HEK293T (cell line): ENCODE data around the gene SSU72.

ENCODE experiments used
- CTCF ChIA-PET: fragments of 350-600 bp; formaldehyde crosslinking; extraction: SDS; loops from one replicate; lab custom pipeline; 2021; ENCODE audit warnings: antibody characterized with exemption, inconsistent platforms; lab: Yijun Ruan, JAX
- POLR2A ChIA-PET: fragments of 350-600 bp; formaldehyde crosslinking; extraction: SDS; loops from one replicate; lab custom pipeline; 2020; ENCODE audit warnings: antibody characterized with exemption, inconsistent platforms; lab: Yijun Ruan, JAX
- DNase-seq: peaks from one replicate; pipeline ENCODE4 v3.0.0; 2012; ENCODE audit warnings: mixed read lengths; ENCODE audit errors: extremely low spot score
- ARNT ChIP-seq: fragments of 450-650 bp; IDR thresholded peaks from 2 replicates; pipeline ENCODE4 v1.6.1; 2017; ENCODE audit warnings: mild to moderate bottlenecking
- BHLHE40 ChIP-seq: fragments of 450-650 bp; IDR thresholded peaks from 2 replicates; pipeline ENCODE4 v1.6.1; 2016; ENCODE audit warnings: mild to moderate bottlenecking, moderate library complexity, borderline replicate concordance
- CTBP1 ChIP-seq: fragments of 450-650 bp; IDR thresholded peaks from 2 replicates; pipeline ENCODE4 v1.6.1; 2016; ENCODE audit warnings: borderline replicate concordance
- ELF4 ChIP-seq: fragments of 450-650 bp; IDR thresholded peaks from 2 replicates; pipeline ENCODE4 v1.6.1; 2017; ENCODE audit warnings: antibody characterized with exemption
- FOXA1 ChIP-seq: fragments of 450-650 bp; IDR thresholded peaks from 2 replicates; pipeline ENCODE4 v1.6.1; 2016; ENCODE audit warnings: mild to moderate bottlenecking
- FOXK2 ChIP-seq: fragments of 450-650 bp; IDR thresholded peaks from 2 replicates; pipeline ENCODE4 v1.6.1; 2016; ENCODE audit warnings: mild to moderate bottlenecking
- FOXM1 ChIP-seq: fragments of 450-650 bp; IDR thresholded peaks from 2 replicates; pipeline ENCODE4 v1.6.1; 2017; ENCODE audit warnings: mild to moderate bottlenecking, borderline replicate concordance
- HDGF ChIP-seq: fragments of 450-650 bp; IDR thresholded peaks from 2 replicates; pipeline ENCODE4 v1.6.1; 2017; ENCODE audit warnings: antibody characterized with exemption, borderline replicate concordance
- L3MBTL2 ChIP-seq: fragments of 450-650 bp; conservative IDR thresholded peaks from 2 replicates; pipeline ENCODE4 v1.6.1; 2016; ENCODE audit warnings: mild to moderate bottlenecking
- LEF1 ChIP-seq: fragments of 450-650 bp; IDR thresholded peaks from 2 replicates; pipeline ENCODE4 v1.6.1; 2017; ENCODE audit warnings: mild to moderate bottlenecking, borderline replicate concordance
- NFRKB ChIP-seq: fragments of 450-650 bp; IDR thresholded peaks from 2 replicates; pipeline ENCODE4 v1.6.1; 2016; ENCODE audit warnings: mild to moderate bottlenecking, moderate library complexity
- SP1 ChIP-seq: fragments of 450-650 bp; IDR thresholded peaks from 2 replicates; pipeline ENCODE4 v1.6.1; 2017
- SUZ12 ChIP-seq: fragments of 450-650 bp; IDR thresholded peaks from 2 replicates; pipeline ENCODE4 v1.6.1; 2016; ENCODE audit warnings: mild to moderate bottlenecking
- TARDBP ChIP-seq: fragments of 450-650 bp; IDR thresholded peaks from 2 replicates; pipeline ENCODE4 v1.6.1; 2016
- ZNF384 ChIP-seq: fragments of 450-650 bp; IDR thresholded peaks from 2 replicates; pipeline ENCODE4 v1.6.1; 2016
- TF ChIP-seq, protein P1 (sequence below): fragments of 450-650 bp; IDR thresholded peaks from 2 replicates; pipeline ENCODE4 v1.6.1; 2016

SSU72 gene

DNA sequence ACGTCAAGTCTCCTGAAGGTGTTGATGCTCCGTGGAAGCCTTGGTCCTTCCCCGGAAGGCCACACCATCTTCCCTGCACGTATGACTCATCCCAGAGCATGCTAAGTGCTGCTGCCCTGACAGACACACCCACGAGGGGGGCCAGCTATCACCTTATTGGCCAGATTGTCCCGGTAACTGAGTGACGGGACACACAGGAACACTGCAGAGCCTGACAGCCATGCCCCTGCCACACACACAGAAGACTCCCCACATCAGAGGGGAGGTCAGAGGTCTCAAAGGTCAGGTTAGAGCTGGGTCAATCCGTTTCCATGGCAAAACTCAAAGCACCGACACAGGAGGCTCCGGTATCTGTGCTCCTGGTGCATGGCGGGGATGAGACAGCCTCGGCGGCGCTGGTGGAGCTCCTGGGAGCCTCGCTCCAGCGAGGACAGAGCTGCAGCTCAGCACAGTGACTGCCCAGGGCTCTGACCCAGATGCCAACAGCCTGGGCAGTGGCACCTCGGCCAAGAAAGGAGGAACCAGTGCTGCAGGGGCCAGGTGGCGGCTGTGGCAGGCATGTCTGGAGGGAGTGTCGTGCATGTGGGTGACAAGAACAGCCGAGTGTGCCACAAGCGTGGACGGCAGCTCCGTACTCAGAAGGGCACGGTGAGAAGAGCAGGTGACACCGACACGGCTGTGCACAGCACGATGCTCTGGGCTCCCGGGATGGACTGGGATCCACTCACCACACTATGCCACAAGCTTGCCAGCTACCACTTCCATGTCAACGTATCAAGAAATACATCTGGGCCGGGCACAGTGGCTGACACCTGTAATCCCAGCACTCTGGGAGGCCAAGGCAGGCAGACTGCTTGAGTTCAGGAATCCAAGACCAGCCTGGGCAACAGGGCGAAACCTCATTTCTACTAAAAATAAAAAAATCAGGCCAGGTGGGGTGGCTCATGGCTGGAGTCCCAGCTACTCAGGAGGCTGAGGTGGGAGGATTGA lies 19.4 kb downstream of the SSU72 start:
- CTCF ChIA-PET: no interaction called here
- POLR2A ChIA-PET: interaction anchor here (1.0 kb wide), 1 partner anchor 19 kb away, joined by 3 read pairs; no protein-coding TSS in a partner anchor
- no peak for DNase-seq
- TF ChIP-seq NFRKB (no peak), ARNT (no peak)

DNA sequence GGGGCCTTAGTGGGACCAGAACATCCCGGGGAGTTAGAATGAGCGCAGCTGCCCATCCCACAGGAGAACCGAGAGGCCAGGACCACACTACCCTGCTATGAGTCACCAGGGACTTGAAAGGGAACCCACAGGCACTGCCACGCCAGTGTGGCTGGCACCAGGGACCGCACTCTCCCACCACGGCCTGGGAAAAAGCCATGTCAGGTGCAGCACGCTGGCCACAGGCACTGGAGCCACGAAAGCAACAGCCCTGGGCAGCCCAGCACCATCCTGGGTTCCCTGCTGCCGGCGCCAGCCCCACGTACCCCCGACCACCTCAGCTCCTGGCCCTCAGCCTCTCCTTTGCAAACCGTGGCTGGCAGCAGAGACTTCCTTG lies 20.1 kb downstream of the SSU72 start:
- no peak for TF ChIP-seq HDGF
- TF ChIP-seq SUZ12: no peak
- no peak for TF ChIP-seq ARNT
- no peak for TF ChIP-seq FOXK2
- TF ChIP-seq FOXA1: no peak
- no peak for TF ChIP-seq CTBP1
- no peak for TF ChIP-seq L3MBTL2
- no peak for TF ChIP-seq NFRKB
- TF ChIP-seq, protein P1, sequence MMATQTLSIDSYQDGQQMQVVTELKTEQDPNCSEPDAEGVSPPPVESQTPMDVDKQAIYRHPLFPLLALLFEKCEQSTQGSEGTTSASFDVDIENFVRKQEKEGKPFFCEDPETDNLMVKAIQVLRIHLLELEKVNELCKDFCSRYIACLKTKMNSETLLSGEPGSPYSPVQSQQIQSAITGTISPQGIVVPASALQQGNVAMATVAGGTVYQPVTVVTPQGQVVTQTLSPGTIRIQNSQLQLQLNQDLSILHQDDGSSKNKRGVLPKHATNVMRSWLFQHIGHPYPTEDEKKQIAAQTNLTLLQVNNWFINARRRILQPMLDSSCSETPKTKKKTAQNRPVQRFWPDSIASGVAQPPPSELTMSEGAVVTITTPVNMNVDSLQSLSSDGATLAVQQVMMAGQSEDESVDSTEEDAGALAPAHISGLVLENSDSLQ: no peak
- no peak for TF ChIP-seq ELF4
- TF ChIP-seq FOXM1: no peak
- TF ChIP-seq BHLHE40: no peak
- TF ChIP-seq SP1: no peak
- no peak for TF ChIP-seq ZNF384
- TF ChIP-seq TARDBP: no peak
- ChIA-PET POLR2A (interaction anchor here (1.0 kb wide), 1 partner anchor 19 kb away, joined by 3 read pairs; no protein-coding TSS in a partner anchor), CTCF (no interaction called here)
- no peak for DNase-seq

DNA sequence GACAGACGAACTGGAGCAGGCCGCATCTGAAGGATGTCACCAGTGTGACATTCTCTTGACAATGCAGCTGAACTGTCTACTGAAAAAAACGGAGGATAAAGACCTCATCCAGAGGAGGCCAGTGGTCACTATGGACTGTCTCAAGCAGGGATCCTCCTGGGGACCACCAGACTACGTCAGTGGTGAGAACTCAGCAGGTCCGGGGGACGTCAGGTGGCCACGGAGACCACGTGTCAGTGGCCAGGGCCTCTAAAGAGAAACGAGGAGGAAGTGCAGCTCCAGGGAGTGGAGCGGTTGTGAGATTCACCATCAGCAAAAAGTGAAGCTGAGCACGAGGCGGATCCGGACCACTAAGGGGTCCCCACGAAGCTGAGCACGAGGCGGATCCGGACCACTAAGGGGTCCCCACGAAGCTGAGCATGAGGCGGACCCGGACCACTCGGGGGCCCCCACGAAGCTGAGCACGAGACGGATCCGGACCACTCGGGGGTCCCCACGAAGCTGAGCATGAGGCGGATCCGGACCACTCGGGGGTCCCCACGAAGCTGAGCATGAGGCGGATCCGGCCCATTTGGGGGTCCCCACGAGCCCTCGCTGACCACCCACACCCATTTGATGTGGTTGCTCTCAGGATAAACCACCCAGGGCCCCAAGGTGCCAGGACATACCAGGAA lies 20.7 kb downstream of the SSU72 start:
- DNase-seq: no peak
- ChIA-PET POLR2A (interaction anchor here (0.6 to 1.0 kb wide), 2 partner anchors 18 kb away, joined by 3 read pairs; no protein-coding TSS in a partner anchor), CTCF (interaction anchor here (0.6 kb wide), 1 partner anchor 33 kb away, joined by 4 read pairs; no protein-coding TSS in a partner anchor)
- TF ChIP-seq FOXM1: no peak
- no peak for TF ChIP-seq SP1
- TF ChIP-seq FOXK2: no peak
- TF ChIP-seq BHLHE40: no peak
- no peak for TF ChIP-seq NFRKB
- no peak for TF ChIP-seq TARDBP
- TF ChIP-seq CTBP1: no peak
- TF ChIP-seq ELF4: no peak
- TF ChIP-seq ARNT: no peak
- no peak for TF ChIP-seq HDGF
- no peak for TF ChIP-seq L3MBTL2

DNA sequence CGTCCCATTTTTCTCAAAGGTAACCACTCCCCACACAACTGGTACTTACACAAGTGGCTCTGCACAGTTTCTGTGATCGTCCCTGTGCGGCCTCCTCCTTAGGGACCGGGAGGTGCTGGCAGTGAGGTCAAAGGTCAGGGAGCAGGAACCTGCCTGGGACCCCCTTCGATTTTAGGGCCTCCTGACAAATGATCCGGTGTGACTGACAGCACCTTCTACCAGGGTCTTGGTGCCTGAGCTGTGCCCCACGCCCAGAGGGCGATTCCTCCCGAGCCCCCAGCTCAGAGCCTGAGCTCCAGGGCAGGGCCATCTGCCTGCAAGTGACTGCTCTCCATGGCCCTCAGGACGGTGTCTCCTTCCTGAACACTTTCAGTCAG lies 22.4 kb downstream of the SSU72 start:
- ChIA-PET CTCF (interaction anchor here (0.6 kb wide), 1 partner anchor 878 kb away, joined by 3 read pairs; no protein-coding TSS in a partner anchor), POLR2A (no interaction called here)
- DNase-seq: no peak
- no peak for TF ChIP-seq SUZ12
- TF ChIP-seq FOXK2: no peak
- TF ChIP-seq ELF4: no peak
- TF ChIP-seq LEF1: no peak
- TF ChIP-seq CTBP1: no peak
- no peak for TF ChIP-seq FOXM1
- TF ChIP-seq ZNF384: no peak
- no peak for TF ChIP-seq L3MBTL2
- no peak for TF ChIP-seq FOXA1
- TF ChIP-seq SP1: no peak
- no peak for TF ChIP-seq HDGF

DNA sequence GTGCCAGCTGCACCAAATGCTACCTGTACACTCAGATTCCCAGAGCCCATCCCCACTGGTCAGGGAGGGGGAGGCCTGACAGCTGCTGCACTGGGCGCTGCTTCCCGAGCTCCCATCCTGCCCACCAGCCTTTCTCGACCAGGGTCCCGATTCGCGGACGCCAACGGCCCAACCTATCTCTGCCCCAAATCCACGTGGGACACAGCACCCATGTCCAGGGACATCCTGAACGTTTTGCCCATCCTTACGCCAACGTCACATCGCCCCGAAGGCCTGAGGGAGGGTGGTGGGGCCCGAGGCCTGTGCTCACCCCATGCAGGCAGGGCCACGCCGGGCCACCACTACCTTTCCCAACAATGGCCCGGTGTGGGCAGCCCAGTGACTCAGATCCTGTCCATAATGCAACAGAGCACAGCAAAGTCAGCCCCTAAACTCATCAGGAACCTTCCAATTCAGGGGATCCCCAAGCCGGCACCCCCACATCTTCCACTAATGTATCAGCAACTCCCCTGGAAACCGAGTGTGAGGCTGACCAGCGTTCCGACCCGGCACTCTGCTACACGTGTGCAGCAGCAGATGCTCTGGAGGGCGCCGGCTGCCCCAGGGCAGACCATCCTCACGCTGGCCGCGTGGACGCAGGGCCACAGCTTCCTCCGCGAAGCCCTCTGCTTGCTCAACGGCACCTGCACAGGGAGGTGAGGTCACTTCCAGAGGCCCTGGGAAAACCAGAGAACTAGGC lies 23.0 kb downstream of the SSU72 start:
- ChIA-PET CTCF (interaction anchor here (0.6 kb wide), 1 partner anchor 878 kb away, joined by 3 read pairs; no protein-coding TSS in a partner anchor), POLR2A (interaction anchor here (1.3 kb wide), 1 partner anchor 8 kb away, joined by 3 read pairs; no protein-coding TSS in a partner anchor)
- no peak for TF ChIP-seq LEF1
- TF ChIP-seq SUZ12: no peak
- TF ChIP-seq SP1: no peak
- no peak for TF ChIP-seq L3MBTL2
- TF ChIP-seq ELF4: no peak
- TF ChIP-seq FOXA1: no peak
- no peak for TF ChIP-seq FOXK2
- no peak for TF ChIP-seq CTBP1
- TF ChIP-seq HDGF: no peak
- no peak for TF ChIP-seq ZNF384

DNA sequence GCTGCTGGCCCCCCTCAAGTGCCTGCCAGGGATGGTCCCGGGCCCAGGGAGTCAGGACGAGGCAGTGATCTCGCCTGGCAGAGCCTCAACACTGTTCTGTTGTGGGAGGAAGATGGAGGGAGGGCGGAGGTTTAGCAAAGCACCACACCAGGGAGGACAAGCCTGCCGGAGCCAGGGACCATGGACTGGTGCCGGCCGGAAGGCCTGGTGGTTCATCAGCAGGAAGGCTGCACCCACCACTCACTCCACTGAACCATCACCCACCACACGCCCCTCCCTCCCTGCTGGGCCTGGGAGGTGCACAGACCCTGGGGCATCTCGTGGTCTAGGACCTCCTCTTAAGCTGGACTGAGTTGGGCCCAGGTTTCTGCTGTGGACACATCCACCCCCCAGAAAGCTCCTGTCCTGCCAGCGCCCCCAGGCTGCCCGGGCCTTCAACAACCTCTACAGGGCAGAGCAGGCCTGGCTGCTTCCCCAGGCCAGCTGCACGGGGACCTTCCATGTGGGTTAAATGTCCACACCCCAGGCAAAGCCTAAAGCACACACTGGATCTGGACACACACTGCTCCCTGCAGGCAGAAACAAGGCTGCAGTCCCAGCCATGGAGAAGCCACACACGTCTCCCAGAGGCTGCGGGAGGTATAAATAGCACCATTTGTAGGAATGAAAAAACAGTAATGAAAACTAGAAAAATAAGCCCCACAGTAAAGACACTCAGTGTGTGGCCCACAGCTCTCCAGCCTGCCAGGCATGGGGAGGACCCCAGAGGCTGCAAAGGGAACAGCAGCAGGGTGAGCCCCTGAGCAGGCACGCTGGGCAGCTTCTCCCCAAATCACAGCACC lies 23.9 kb downstream of the SSU72 start:
- CTCF ChIA-PET: no interaction called here
- POLR2A ChIA-PET: interaction anchor here (1.3 kb wide), 1 partner anchor 9 kb away, joined by 3 read pairs; no protein-coding TSS in a partner anchor
- peak; percentile 46 for DNase-seq
- no peak for TF ChIP-seq ZNF384
- TF ChIP-seq FOXM1: no peak
- no peak for TF ChIP-seq BHLHE40
- no peak for TF ChIP-seq TARDBP
- no peak for TF ChIP-seq ARNT
- no peak for TF ChIP-seq L3MBTL2
- no peak for TF ChIP-seq FOXA1
- no peak for TF ChIP-seq CTBP1
- no peak for TF ChIP-seq SP1
- no peak for TF ChIP-seq NFRKB
- TF ChIP-seq LEF1: no peak
- TF ChIP-seq ELF4: no peak
- TF ChIP-seq, protein P1: no peak
- no peak for TF ChIP-seq HDGF
- TF ChIP-seq FOXK2: no peak
- no peak for TF ChIP-seq SUZ12

More for the DNA sequence above, 23.0 kb downstream of the SSU72 start:
- DNase-seq: no peak
